Peyer's patch (tissue), 4 donors: ENCODE measurements around the gene IGFBP6.

Experiments
- POLR2A ChIP-seq, 2 donors: fragments of 450-650 bp; IDR thresholded peaks; one replicate each; pipeline ENCODE4 v1.5.1; 2017; ENCODE audit warnings: antibody characterized with exemption in 2 of 2, mild to moderate bottlenecking in 2 of 2, moderate library complexity in 2 of 2
- TF ChIP-seq, protein P1 (sequence below), 6 experiments: fragments of 450-650 bp in 4 of 6; fragments of 200-600 bp in 2 of 6; sonication (generic) in 1 of 6; IDR thresholded peaks; one replicate each; pipeline ENCODE4 v1.5.1; 2017 to 2019; ENCODE audit warnings: antibody characterized with exemption in 6 of 6, mild to moderate bottlenecking in 3 of 6, moderate library complexity in 1 of 6

DNA sequence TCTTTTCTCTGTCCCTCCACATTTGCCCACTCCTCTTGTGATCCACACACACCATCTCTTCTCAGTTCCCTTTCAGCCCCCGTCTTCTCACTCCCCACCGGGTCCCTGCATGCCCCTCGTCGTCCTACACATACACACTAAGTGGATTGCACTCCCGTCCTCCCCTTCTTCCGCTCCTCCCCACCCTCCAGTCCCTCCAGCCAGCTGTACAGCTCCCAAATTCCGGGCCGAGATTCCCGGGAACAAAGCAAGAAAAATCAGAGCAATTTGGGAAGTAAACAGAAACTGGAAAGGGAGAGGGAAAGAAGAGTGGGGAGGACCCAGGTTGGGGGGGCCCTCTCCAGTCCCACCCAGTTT, 282 bp upstream of the IGFBP6 start:
- TF ChIP-seq, protein P1, sequence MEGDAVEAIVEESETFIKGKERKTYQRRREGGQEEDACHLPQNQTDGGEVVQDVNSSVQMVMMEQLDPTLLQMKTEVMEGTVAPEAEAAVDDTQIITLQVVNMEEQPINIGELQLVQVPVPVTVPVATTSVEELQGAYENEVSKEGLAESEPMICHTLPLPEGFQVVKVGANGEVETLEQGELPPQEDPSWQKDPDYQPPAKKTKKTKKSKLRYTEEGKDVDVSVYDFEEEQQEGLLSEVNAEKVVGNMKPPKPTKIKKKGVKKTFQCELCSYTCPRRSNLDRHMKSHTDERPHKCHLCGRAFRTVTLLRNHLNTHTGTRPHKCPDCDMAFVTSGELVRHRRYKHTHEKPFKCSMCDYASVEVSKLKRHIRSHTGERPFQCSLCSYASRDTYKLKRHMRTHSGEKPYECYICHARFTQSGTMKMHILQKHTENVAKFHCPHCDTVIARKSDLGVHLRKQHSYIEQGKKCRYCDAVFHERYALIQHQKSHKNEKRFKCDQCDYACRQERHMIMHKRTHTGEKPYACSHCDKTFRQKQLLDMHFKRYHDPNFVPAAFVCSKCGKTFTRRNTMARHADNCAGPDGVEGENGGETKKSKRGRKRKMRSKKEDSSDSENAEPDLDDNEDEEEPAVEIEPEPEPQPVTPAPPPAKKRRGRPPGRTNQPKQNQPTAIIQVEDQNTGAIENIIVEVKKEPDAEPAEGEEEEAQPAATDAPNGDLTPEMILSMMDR (IDR thresholded peaks at IDR 0.05), result no peak
- TF ChIP-seq POLR2A (IDR thresholded peaks at IDR 0.05), result no peak
